NK-92 (cell line): ENCODE results near the gene MAN2B2.

Experiments used
- DNase-seq: peaks from one replicate; lab custom pipeline; 2025; ENCODE audit not compliant: unreplicated experiment; lab: John Stamatoyannopoulos, UW

Gene MAN2B2

GRCh38 chr4:6592804-6593563 is 18.0 kb downstream of the MAN2B2 start:
- no peak for DNase-seq

GRCh38 chr4:6594341-6594740 is 19.4 kb downstream of the MAN2B2 start:
- DNase-seq = no peak

- no peak for DNase-seq
These were observed 19.9 kb downstream of the MAN2B2 start for GRCh38 chr4:6594826-6595355.

GRCh38 chr4:6595897-6596537 is 21.0 kb downstream of the MAN2B2 start:
- DNase-seq = no peak

GRCh38 chr4:6596948-6597347 is 22.0 kb downstream of the MAN2B2 start:
- no peak for DNase-seq

- DNase-seq = no peak
These were observed 23.1 kb downstream of the MAN2B2 start for GRCh38 chr4:6598127-6598526.

GRCh38 chr4:6598641-6599040 is 23.7 kb downstream of the MAN2B2 start:
- DNase-seq = no peak

- DNase-seq = no peak
These were observed 26.8 kb downstream of the MAN2B2 start for GRCh38 chr4:6601661-6602250.

GRCh38 chr4:6602289-6602688 is 27.3 kb downstream of the MAN2B2 start:
- no peak for DNase-seq

GRCh38 chr4:6603128-6603527 is 28.1 kb downstream of the MAN2B2 start:
- DNase-seq = no peak

- no peak for DNase-seq
These were observed 30.1 kb downstream of the MAN2B2 start for GRCh38 chr4:6605114-6605513.

- no peak for DNase-seq
These were observed 30.6 kb downstream of the MAN2B2 start for GRCh38 chr4:6605605-6606004.

GRCh38 chr4:6606465-6607235 is 31.7 kb downstream of the MAN2B2 start:
- no peak for DNase-seq

- DNase-seq = no peak
These were observed 32.5 kb downstream of the MAN2B2 start for GRCh38 chr4:6607368-6608055.

- DNase-seq = no peak
These were observed 33.9 kb downstream of the MAN2B2 start for GRCh38 chr4:6608758-6609414.

GRCh38 chr4:6609415-6610079 is 34.6 kb downstream of the MAN2B2 start:
- no peak for DNase-seq

GRCh38 chr4:6610856-6611430 is 36.0 kb downstream of the MAN2B2 start:
- DNase-seq = no peak

- no peak for DNase-seq
These were observed 38.1 kb downstream of the MAN2B2 start for GRCh38 chr4:6612961-6613675.
